ENCODE measurements around the gene COL21A1.

DNA sequence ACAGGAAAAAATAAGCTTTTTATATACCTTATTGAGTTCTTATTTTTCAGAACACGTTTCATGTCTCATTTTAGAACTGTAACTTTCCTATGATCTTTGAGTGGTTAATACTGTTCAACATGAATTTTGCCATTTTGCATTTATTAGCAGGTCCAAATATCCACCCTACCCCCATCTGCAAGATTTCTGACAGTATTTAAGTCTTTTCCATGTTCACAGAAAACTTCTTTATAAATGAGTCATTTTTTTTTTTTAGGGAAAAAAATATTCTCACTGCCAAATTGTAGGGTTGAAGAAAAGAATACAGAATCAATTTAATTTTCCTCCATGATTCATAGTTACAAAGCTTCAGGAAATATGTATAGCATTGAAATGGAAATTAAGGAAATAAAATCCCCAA, 101.8 kb downstream of the COL21A1 start:
- no peak for TF ChIP-seq POLR2AphosphoS5 (IDR thresholded peaks at IDR 0.05; ENCODE audit: low read depth, low read length)
- TF ChIP-seq POLR2A (IDR thresholded peaks at IDR 0.05; ENCODE audit: low read depth, low read length): no peak
- TF ChIP-seq TAF1 (IDR thresholded peaks at IDR 0.05; ENCODE audit: borderline replicate concordance, low read depth, low read length): no peak

Data from GM12892 (cell line).